SK-N-SH (cell line): ENCODE data around the gene CCR4. TPM values are rescaled to one million over a fixed set of nuclear protein-coding genes. Genes with fewer than 3 reads are reported as not detected.

ENCODE experiments used
- CTCF ChIA-PET: fragments of 300-600, 350-600 bp; formaldehyde crosslinking; extraction: SDS; loops from one replicate; lab custom pipeline; 2021; lab: Yijun Ruan, JAX
- POLR2A ChIA-PET: fragments of 350-600 bp; sonication (Branson Sonifier 250); formaldehyde crosslinking; extraction: SDS; loops from one replicate; lab custom pipeline; 2020; ENCODE audit warnings: antibody characterized with exemption, inconsistent platforms; lab: Yijun Ruan, JAX
- DNase-seq: peaks from one replicate; pipeline ENCODE4 v3.0.0; 2012
- H2AFZ ChIP-seq: fragments of 200-600 bp; sonication (generic); 2 replicates; pipeline ENCODE4 v1.8.1; 2016; ENCODE audit warnings: antibody characterized with exemption, mild to moderate bottlenecking, low read depth
- H3F3A ChIP-seq: fragments of 200-600 bp; sonication (generic); replicated peaks from 2 replicates; pipeline ENCODE3; 2016; ENCODE audit warnings: antibody characterized with exemption, mild to moderate bottlenecking; ENCODE audit not compliant: insufficient read depth
- H3K27ac ChIP-seq, 2 experiments: fragments of 200-500 bp in 1 of 2; fragments of 200-600 bp in 1 of 2; sonication (Bioruptor generic) in 1 of 2; sonication (generic), shearing (Covaris generic) in 1 of 2; 2 replicates each; pipeline versions ENCODE4 v1.5.1 to v1.6.1; 2014 to 2016; ENCODE audit warnings: low read depth in 2 of 2, inconsistent platforms in 1 of 2, low read length in 1 of 2, mild to moderate bottlenecking in 1 of 2, mixed read lengths in 1 of 2
- H3K27me3 ChIP-seq: fragments of 200-600 bp; sonication (generic), shearing (Covaris generic); 2 replicates; pipeline ENCODE4 v1.6.1; 2016; ENCODE audit warnings: mixed run types; ENCODE audit not compliant: insufficient read depth
- H3K36me3 ChIP-seq, 2 experiments: fragments of 200-500 bp in 1 of 2; fragments of 200-600 bp in 1 of 2; sonication (Bioruptor generic) in 1 of 2; sonication (generic) in 1 of 2; replicated peaks in 1 of 2; 2 replicates each; pipeline versions ENCODE3 to v1.5.1; 2014 to 2016; ENCODE audit warnings: low read length in 1 of 2, mild to moderate bottlenecking in 1 of 2; ENCODE audit not compliant: insufficient read depth in 2 of 2, control insufficient read depth in 1 of 2
- H3K4me1 ChIP-seq, 2 experiments: fragments of 200-500 bp in 1 of 2; fragments of 200-600 bp in 1 of 2; sonication (Bioruptor generic) in 1 of 2; sonication (generic), shearing (Covaris generic) in 1 of 2; 2 replicates each; pipeline versions ENCODE4 v1.5.1 to v1.6.1; 2014 to 2016; ENCODE audit warnings: low read depth in 1 of 2, low read length in 1 of 2, mixed run types in 1 of 2; ENCODE audit not compliant: insufficient read depth in 2 of 2, control insufficient read depth in 1 of 2
- H3K4me2 ChIP-seq: fragments of 200-600 bp; sonication (generic), shearing (Covaris generic); 2 replicates; pipeline ENCODE4 v1.6.1; 2017; ENCODE audit warnings: mixed run types
- H3K4me3 ChIP-seq, 2 experiments: fragments of 200-500 bp in 1 of 2; fragments of 200-600 bp in 1 of 2; sonication (Bioruptor generic) in 1 of 2; sonication (generic), shearing (Covaris generic) in 1 of 2; 2 replicates each; pipeline versions ENCODE4 v1.5.1 to v1.8.1; 2014 to 2016; ENCODE audit warnings: low read depth in 2 of 2, inconsistent platforms in 1 of 2, low read length in 1 of 2, mild to moderate bottlenecking in 1 of 2, mixed read lengths in 1 of 2, moderate library complexity in 1 of 2
- H3K79me2 ChIP-seq: fragments of 200-600 bp; sonication (generic); 2 replicates; pipeline ENCODE4 v1.8.1; 2017; ENCODE audit warnings: mild to moderate bottlenecking; ENCODE audit not compliant: insufficient read depth
- H3K9ac ChIP-seq: fragments of 200-600 bp; sonication (generic); 2 replicates; pipeline ENCODE4 v1.6.1; 2017; ENCODE audit warnings: mixed run types
- H3K9me2 ChIP-seq: fragments of 200-600 bp; sonication (generic); 2 replicates; pipeline ENCODE4 v1.6.1; 2017; ENCODE audit warnings: mixed run types
- H3K9me3 ChIP-seq: fragments of 200-600 bp; sonication (generic); 2 replicates; pipeline ENCODE4 v1.6.1; 2017; ENCODE audit warnings: mixed run types, mild to moderate bottlenecking, moderate library complexity
- H4K20me1 ChIP-seq: fragments of 200-600 bp; sonication (generic); 2 replicates; pipeline ENCODE4 v1.6.1; 2017; ENCODE audit warnings: mild to moderate bottlenecking, mixed run types; ENCODE audit not compliant: insufficient read depth
- CHD2 ChIP-seq: fragments of 150-350 bp; IDR thresholded peaks from 2 replicates; pipeline ENCODE4 v1.6.1; 2018; ENCODE audit warnings: low read length; ENCODE audit not compliant: partially characterized antibody
- ELF1 ChIP-seq: IDR thresholded peaks from 2 replicates; pipeline ENCODE4 v1.4.0; 2012
- EP300 ChIP-seq, 2 experiments: IDR thresholded peaks; 2 replicates each; pipeline versions ENCODE4 v1.4.0 to v1.6.1; 2012; ENCODE audit warnings: borderline replicate concordance in 1 of 2, low read depth in 1 of 2, low read length in 1 of 2
- FOSL2 ChIP-seq: IDR thresholded peaks from 2 replicates; pipeline ENCODE4 v1.4.0; 2012; ENCODE audit warnings: low read depth, mild to moderate bottlenecking, moderate library complexity, borderline replicate concordance
- GABPA ChIP-seq: IDR thresholded peaks from 2 replicates; pipeline ENCODE4 v1.4.0; 2012; ENCODE audit warnings: low read depth, mild to moderate bottlenecking
- GATA2 ChIP-seq: sonication (generic); formaldehyde crosslinking; IDR thresholded peaks from 2 replicates; pipeline ENCODE4 v1.5.0; 2020; ENCODE audit warnings: mild to moderate bottlenecking, missing genetic modification reagents
- JUND ChIP-seq: IDR thresholded peaks from 2 replicates; pipeline ENCODE4 v1.4.0; 2012
- MXI1 ChIP-seq: IDR thresholded peaks from 2 replicates; pipeline ENCODE4 v1.6.1; 2012; ENCODE audit warnings: mild to moderate bottlenecking, low read depth, low read length, improper control_type of control experiment
- NRF1 ChIP-seq: IDR thresholded peaks from 2 replicates; pipeline ENCODE4 v1.6.1; 2012; ENCODE audit warnings: low read depth, mild to moderate bottlenecking, low read length
- RFX5 ChIP-seq: IDR thresholded peaks from 2 replicates; pipeline ENCODE4 v1.6.1; 2012; ENCODE audit warnings: mild to moderate bottlenecking, improper control_type of control experiment, low read length
- RXRA ChIP-seq: IDR thresholded peaks from 2 replicates; pipeline ENCODE4 v1.4.0; 2012; ENCODE audit warnings: low read depth, mild to moderate bottlenecking, borderline replicate concordance
- SMC3 ChIP-seq: IDR thresholded peaks from 2 replicates; pipeline ENCODE4 v1.6.1; 2012; ENCODE audit warnings: low read depth, low read length, improper control_type of control experiment
- TAF1 ChIP-seq: IDR thresholded peaks from 2 replicates; pipeline ENCODE4 v1.6.1; 2012; ENCODE audit warnings: low read depth, mild to moderate bottlenecking, low read length, moderate library complexity, borderline replicate concordance
- TEAD4 ChIP-seq: IDR thresholded peaks from 2 replicates; pipeline ENCODE4 v1.4.0; 2012; ENCODE audit warnings: mild to moderate bottlenecking, borderline replicate concordance; ENCODE audit not compliant: insufficient read depth
- USF1 ChIP-seq: IDR thresholded peaks from 2 replicates; pipeline ENCODE4 v1.4.0; 2012; ENCODE audit warnings: low read depth, borderline replicate concordance
- ZBTB33 ChIP-seq: IDR thresholded peaks from 2 replicates; pipeline ENCODE4 v1.4.0; 2012; ENCODE audit warnings: low read depth, borderline replicate concordance
- WGBS: methylation state at CpG from one replicate; pipeline ENCODE4 v1.1.6; 2017; ENCODE audit warnings: low lambda C conversion rate; 5-methylcytosine and 5-hydroxymethylcytosine counted together
- polyA plus RNA-seq, 3 experiments: library from polyadenylated mRNA; depleted of rRNA; stranded (reverse); fragments of >200 nt; gene quantifications; 2 replicates each; pipeline ENCODE4 v1.2.3, GENCODE V29; 2012
- TF ChIP-seq, protein P1 (sequence below): fragments of 150-350 bp; IDR thresholded peaks from 2 replicates; pipeline ENCODE4 v1.6.1; 2016; ENCODE audit warnings: mild to moderate bottlenecking, low read depth, low read length

The CCR4 gene
- polyA plus RNA-seq, 1 of the 3 experiments (the other 2 are of a cell fraction): not detected

- TF ChIP-seq USF1 (no peak), NRF1 (no peak), TAF1 (no peak), ELF1 (no peak), CHD2 (no peak), RXRA (no peak), EP300 (IDR thresholded peaks at IDR 0.05; ENCODE audit: borderline replicate concordance in 1 of 2, low read depth in 1 of 2, low read length in 1 of 2) (no peak), FOSL2 (no peak), GATA2 (CRISPR knock-in tag) (no peak), JUND (no peak), RFX5 (no peak)
- TF ChIP-seq, protein P1, sequence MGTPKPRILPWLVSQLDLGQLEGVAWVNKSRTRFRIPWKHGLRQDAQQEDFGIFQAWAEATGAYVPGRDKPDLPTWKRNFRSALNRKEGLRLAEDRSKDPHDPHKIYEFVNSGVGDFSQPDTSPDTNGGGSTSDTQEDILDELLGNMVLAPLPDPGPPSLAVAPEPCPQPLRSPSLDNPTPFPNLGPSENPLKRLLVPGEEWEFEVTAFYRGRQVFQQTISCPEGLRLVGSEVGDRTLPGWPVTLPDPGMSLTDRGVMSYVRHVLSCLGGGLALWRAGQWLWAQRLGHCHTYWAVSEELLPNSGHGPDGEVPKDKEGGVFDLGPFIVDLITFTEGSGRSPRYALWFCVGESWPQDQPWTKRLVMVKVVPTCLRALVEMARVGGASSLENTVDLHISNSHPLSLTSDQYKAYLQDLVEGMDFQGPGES: no peak
Observed at GRCh38 chr3:32950516-32950915, 928 bp upstream of the CCR4 start (continued).

DNA sequence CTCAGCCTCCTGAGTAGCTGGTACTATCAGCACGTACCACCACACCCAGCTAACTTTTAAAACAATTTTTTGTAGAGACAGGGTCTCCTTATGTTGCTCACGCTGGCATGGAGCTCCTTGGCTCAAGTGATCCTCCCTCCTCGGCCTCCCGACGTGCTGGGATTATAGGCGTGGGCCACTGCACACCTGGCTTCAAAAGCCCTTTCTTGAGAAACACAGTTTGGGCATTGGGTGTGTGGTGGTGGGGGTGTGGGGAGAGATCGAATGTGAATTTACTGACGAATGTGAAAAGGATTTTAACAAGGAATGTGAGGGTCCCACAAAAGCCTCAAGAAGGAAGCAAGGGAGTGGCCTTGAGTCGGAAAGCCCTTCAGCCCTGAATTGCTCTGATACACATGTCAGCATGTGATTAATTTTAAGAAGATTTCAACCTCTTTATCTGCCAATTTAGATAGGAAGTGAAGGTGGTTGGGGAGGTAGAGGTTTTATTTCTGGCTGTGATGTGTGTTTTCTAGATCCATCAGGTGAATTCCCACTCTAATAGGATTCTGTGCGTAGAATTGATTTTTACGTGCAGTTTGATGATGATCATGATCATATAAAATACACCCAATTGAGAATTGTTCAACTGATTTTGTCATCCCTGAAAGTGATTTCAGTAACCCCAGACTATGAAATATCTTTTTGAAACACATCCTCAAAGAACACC is 1.1 kb downstream of the CCR4 start:
- no peak overlapping the region for H3K27ac ChIP-seq
- no peak overlapping the region for H2AFZ ChIP-seq
- no peaks in the 10 kb centered on the region for H3K9me2 ChIP-seq
- H4K20me1 ChIP-seq: no peaks in the 10 kb centered on the region
- no peak overlapping the region for H3K4me2 ChIP-seq
- H3K9me3 ChIP-seq: no peaks in the 10 kb centered on the region
- no peaks in the 10 kb centered on the region for H3K36me3 ChIP-seq
- no peak overlapping the region for H3K4me3 ChIP-seq
- TF ChIP-seq EP300 (IDR thresholded peaks at IDR 0.05; ENCODE audit: borderline replicate concordance in 1 of 2, low read depth in 1 of 2, low read length in 1 of 2) (no peak), MXI1 (no peak), ZBTB33 (no peak), GABPA (no peak), SMC3 (no peak), RFX5 (no peak), TEAD4 (no peak)
- TF ChIP-seq, protein P1: no peak
- H3K27me3 ChIP-seq: no peaks in the 10 kb centered on the region
- no peak for DNase-seq
- no peaks in the 10 kb centered on the region for H3F3A ChIP-seq
- no peak overlapping the region for H3K9ac ChIP-seq
- H3K4me1 ChIP-seq: peaks cover 0 to 3% of the 10 kb centered on the region in 2 experiments; a peak in 1 of 4 replicates
- ChIA-PET POLR2A (interaction anchor here (0.6 kb wide), 2 partner anchors 273 to 793 kb away, joined by 3 read pairs; no protein-coding TSS in a partner anchor), CTCF (interaction anchor here (0.8 to 2.4 kb wide), 2 partner anchors 28 to 122 kb away, joined by 4 to 15 read pairs; no protein-coding TSS in a partner anchor)
- WGBS: 72% methylated on average over 11 of the region's 11 CpGs
- no peaks in the 10 kb centered on the region for H3K79me2 ChIP-seq
